ENCODE data around the gene CFAP119. TPM values are rescaled to one million over a fixed set of nuclear protein-coding genes. Genes with fewer than 3 reads are reported as not detected.

CFAP119 gene
- total and polyA plus RNA-seq, 9 of the 15 experiments (the other 6 are each of a cell fraction or from before 2014, with no cell fraction given), result 5.5 to 33.7 (median 9.6) TPM

DNA sequence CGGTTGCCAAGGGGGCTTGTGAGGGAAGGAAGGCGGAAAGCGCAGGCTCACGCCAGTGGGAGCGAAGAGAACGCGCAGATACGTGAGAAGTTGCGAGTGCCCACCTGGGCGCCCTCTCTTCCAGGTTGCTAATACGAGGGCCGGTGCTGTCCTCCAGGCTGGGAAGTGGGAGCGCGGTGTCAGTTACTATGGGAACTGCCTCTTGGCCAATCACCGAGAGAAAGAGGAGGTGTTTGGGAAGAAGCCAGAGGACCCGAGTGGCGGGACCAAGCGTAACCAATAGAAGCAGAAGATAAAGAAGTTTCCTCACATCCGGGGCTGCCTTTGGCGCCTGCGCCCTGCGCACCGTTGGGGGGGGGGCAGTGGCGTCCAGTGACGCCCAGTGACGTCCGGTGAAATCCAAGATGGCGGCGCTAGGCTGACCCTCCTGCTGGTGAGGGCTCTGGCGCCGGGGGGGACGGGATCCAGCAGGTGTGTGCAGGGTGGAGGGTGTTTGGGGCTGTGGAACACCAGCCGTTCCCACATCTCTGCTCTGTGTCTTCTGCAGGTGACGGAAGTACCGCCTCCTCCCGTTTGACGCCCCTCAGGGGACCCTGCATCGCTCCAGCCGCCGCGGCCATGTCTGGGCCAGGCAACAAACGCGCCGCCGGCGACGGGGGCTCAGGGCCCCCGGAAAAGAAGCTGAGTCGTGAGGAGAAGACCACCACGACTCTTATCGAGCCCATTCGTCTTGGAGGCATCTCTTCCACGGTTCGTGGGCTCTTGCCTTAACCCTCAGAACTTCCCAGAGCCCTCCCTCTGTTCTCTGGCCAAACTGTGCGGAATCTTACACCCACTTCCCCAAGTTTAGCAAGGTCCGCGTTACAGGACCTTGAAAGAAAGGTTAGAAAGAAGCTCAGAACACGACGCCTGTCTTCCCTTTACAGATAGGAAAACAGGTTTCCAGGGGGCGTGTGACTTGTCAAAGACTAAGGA lies at the start of gene CFAP119, which contains the start of gene RNF40 (continued):
- TF ChIP-seq ZBTB49 (CRISPR knock-in tag; IDR thresholded peaks at IDR 0.05; ENCODE audit: borderline replicate concordance) (no peak), ZC3H11A (IDR thresholded peaks at IDR 0.05; ENCODE audit: low read depth, low read length) (no peak), ZNF584 (CRISPR knock-in tag; IDR thresholded peaks at IDR 0.05; ENCODE audit: low read depth) (no peak), YY1 (IDR thresholded peaks at IDR 0.05; ENCODE audit: borderline replicate concordance in 1 of 3, control insufficient read depth in 1 of 3, extremely low read depth in 1 of 3, insufficient read depth in 3 of 3, insufficient read length in 1 of 3, insufficient replicate concordance in 2 of 3, low read depth in 1 of 3, low read length in 2 of 3) (peak; percentile 91 to 97 (median 97)), POLR2AphosphoS5 (IDR thresholded peaks at IDR 0.05; ENCODE audit: control insufficient read depth, insufficient read depth, low read depth, low read length) (peak; percentile 79), RCOR1 (IDR thresholded peaks at IDR 0.05; ENCODE audit: borderline replicate concordance in 1 of 2, low read depth in 2 of 2, low read length in 2 of 2) (peak in 1 of 2 experiments; percentile 41; a peak in 1 of 4 replicates), CREM (IDR thresholded peaks at IDR 0.05; ENCODE audit: low read depth) (peak; percentile 92), POLR2G (IDR thresholded peaks at IDR 0.05; ENCODE audit: low read depth, low read length) (peak; percentile 85), FOXK2 (conservative IDR thresholded peaks at IDR 0.05 in 1 of 2, IDR thresholded peaks at IDR 0.05 in 1 of 2; ENCODE audit: low read depth in 2 of 2) (peak; percentile 52 to 59; a peak in 2 of 4 replicates), NEUROD1 (IDR thresholded peaks at IDR 0.05; ENCODE audit: borderline replicate concordance, low read depth, low read length, partially characterized antibody) (peak; percentile 33), UBTF (IDR thresholded peaks at IDR 0.05; ENCODE audit: borderline replicate concordance in 1 of 2, low read depth in 2 of 2, low read length in 2 of 2) (0 out of 4 replicates have a peak, but pooled peaks of 1 of the 2 experiments have one; percentile 58), ZNF175 (CRISPR knock-in tag; IDR thresholded peaks at IDR 0.05; ENCODE audit: low read depth) (no peak), CEBPB (tag; IDR thresholded peaks at IDR 0.05) (peak; percentile 81), TBL1XR1 (IDR thresholded peaks at IDR 0.05; ENCODE audit: low read length in 2 of 2) (peak in 1 of 2 experiments; percentile 36; a peak in 1 of 4 replicates)
- TF ChIP-seq, protein P1, sequence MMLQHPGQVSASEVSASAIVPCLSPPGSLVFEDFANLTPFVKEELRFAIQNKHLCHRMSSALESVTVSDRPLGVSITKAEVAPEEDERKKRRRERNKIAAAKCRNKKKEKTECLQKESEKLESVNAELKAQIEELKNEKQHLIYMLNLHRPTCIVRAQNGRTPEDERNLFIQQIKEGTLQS (IDR thresholded peaks at IDR 0.05), result 0 out of 2 replicates have a peak, but pooled peaks have one; percentile 15
- TF ChIP-seq, protein P1 (CRISPR knock-in tag; conservative IDR thresholded peaks at IDR 0.05), result 0 out of 2 replicates have a peak, but pooled peaks have one; percentile 28
- TF ChIP-seq, protein P2, sequence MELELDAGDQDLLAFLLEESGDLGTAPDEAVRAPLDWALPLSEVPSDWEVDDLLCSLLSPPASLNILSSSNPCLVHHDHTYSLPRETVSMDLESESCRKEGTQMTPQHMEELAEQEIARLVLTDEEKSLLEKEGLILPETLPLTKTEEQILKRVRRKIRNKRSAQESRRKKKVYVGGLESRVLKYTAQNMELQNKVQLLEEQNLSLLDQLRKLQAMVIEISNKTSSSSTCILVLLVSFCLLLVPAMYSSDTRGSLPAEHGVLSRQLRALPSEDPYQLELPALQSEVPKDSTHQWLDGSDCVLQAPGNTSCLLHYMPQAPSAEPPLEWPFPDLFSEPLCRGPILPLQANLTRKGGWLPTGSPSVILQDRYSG (tag; conservative IDR thresholded peaks at IDR 0.05; ENCODE audit: low read depth), result no peak

Measured in K562 (cell line).